GM12878 (cell line): ENCODE results near the gene SPATA9. TPM values are rescaled to one million over a fixed set of nuclear protein-coding genes. Genes with fewer than 3 reads are reported as not detected.

Experiments
- ATAC-seq: fragments of 200-7000 bp; cut with Tn5 transposase; 3 replicates; pipeline ENCODE4 v1.9.1; 2020; ENCODE audit warnings: mild to moderate bottlenecking, moderate library complexity
- BruUV-seq: library from RNA; stranded (reverse); fragments of 400-500 nt; replicated peaks from 2 replicates; lab custom pipeline; 2021; lab: Mats Ljungman, UMichigan
- CTCF ChIA-PET: fragments of 300-600 bp; sonication (Branson Sonifier 250); formaldehyde crosslinking; extraction: SDS; loops from one replicate; lab custom pipeline; 2021; ENCODE audit warnings: inconsistent platforms; lab: Yijun Ruan, JAX
- POLR2A ChIA-PET: fragments of 350-600 bp; formaldehyde crosslinking; extraction: SDS; loops from one replicate; lab custom pipeline; 2021; ENCODE audit warnings: inconsistent platforms; lab: Charles Lee
- RAD21 ChIA-PET: fragments of 300-600 bp; sonication (Branson Sonifier 250); formaldehyde crosslinking; loops from one replicate; lab custom pipeline; 2023; ENCODE audit warnings: antibody characterized with exemption; ENCODE audit not compliant: unreplicated experiment; lab: Charles Lee
- SMC1A ChIA-PET: fragments of 300-600 bp; sonication (Branson Sonifier 250); formaldehyde crosslinking; loops from one replicate; lab custom pipeline; 2023; ENCODE audit not compliant: unreplicated experiment, uncharacterized antibody; lab: Charles Lee
- DNase-seq: peaks from one replicate; pipeline ENCODE4 v3.0.0-alpha.2; 2011; ENCODE audit warnings: low read depth, low spot score
- FAIRE-seq: peaks from 3 replicates; lab custom pipeline; 2011; peaks lifted over from hg19 to GRCh38; lab: Jason Lieb, UNC
- H2AFZ ChIP-seq: 2 replicates; pipeline ENCODE4 v1.6.0; 2011; ENCODE audit warnings: low read depth, low read length, control low read depth; ENCODE audit not compliant: control insufficient read depth
- H3K27ac ChIP-seq: 2 replicates; pipeline ENCODE4 v1.5.1; 2011; ENCODE audit warnings: control low read depth; ENCODE audit not compliant: control insufficient read depth, insufficient read depth
- H3K27me3 ChIP-seq, 2 experiments: replicated peaks in 1 of 2; 2 replicates each; pipeline versions ENCODE4 v1.6.0 to v1.6.1; 2011; ENCODE audit warnings: low read length in 1 of 2; ENCODE audit not compliant: control insufficient read depth in 2 of 2, insufficient read depth in 2 of 2
- H3K36me3 ChIP-seq, 2 experiments: 2 replicates each; pipeline ENCODE4 v1.5.1; 2011; ENCODE audit warnings: low read length in 1 of 2; ENCODE audit not compliant: control insufficient read depth in 2 of 2, insufficient read depth in 2 of 2
- H3K4me1 ChIP-seq: 2 replicates; pipeline ENCODE4 v1.6.1; 2011; ENCODE audit warnings: mild to moderate bottlenecking, low read length, moderate library complexity, mixed read lengths; ENCODE audit not compliant: control insufficient read depth, insufficient read depth
- H3K4me2 ChIP-seq: 2 replicates; pipeline ENCODE4 v1.6.0; 2011; ENCODE audit warnings: control low read depth; ENCODE audit not compliant: control insufficient read depth, insufficient read depth
- H3K4me3 ChIP-seq: fragments of 200-600 bp; sonication (generic); 2 replicates; pipeline ENCODE4 v1.5.1; 2016
- H3K79me2 ChIP-seq: 2 replicates; pipeline ENCODE4 v1.6.0; 2011; ENCODE audit warnings: low read length; ENCODE audit not compliant: control insufficient read depth, insufficient read depth
- H3K9ac ChIP-seq: 2 replicates; pipeline ENCODE4 v1.8.0; 2011; ENCODE audit warnings: low read length, control low read depth, mixed read lengths; ENCODE audit not compliant: control insufficient read depth, insufficient read depth
- H3K9me3 ChIP-seq: replicated peaks from 3 replicates; pipeline ENCODE4 v1.5.1; 2011; ENCODE audit warnings: mild to moderate bottlenecking, low read length; ENCODE audit not compliant: control insufficient read depth, insufficient read depth
- H4K20me1 ChIP-seq: 2 replicates; pipeline ENCODE4 v1.6.0; 2011; ENCODE audit not compliant: control insufficient read depth, insufficient read depth
- BCL11A ChIP-seq: IDR thresholded peaks from 2 replicates; pipeline ENCODE4 v1.6.1; 2011; ENCODE audit warnings: low read depth, low read length
- CBFB ChIP-seq: IDR thresholded peaks from 2 replicates; pipeline ENCODE4 v1.6.1; 2016; ENCODE audit warnings: antibody characterized with exemption, low read depth
- CHD1 ChIP-seq: IDR thresholded peaks from 2 replicates; pipeline ENCODE4 v1.6.1; 2012; ENCODE audit warnings: low read depth, low read length, improper control_type of control experiment
- DPF2 ChIP-seq: fragments of 450-650 bp; IDR thresholded peaks from 2 replicates; pipeline ENCODE4 v1.6.1; 2017; ENCODE audit warnings: mild to moderate bottlenecking
- EED ChIP-seq: sonication (generic); IDR thresholded peaks from 2 replicates; pipeline ENCODE4 v1.6.1; 2016; ENCODE audit warnings: antibody characterized with exemption, low read depth
- ESRRA ChIP-seq: IDR thresholded peaks from 2 replicates; pipeline ENCODE4 v1.6.1; 2012; ENCODE audit warnings: mild to moderate bottlenecking, low read length, improper control_type of control experiment
- KAT2A ChIP-seq: conservative IDR thresholded peaks from 2 replicates; pipeline ENCODE4 v1.6.1; 2011; ENCODE audit warnings: low read depth, low read length; ENCODE audit not compliant: control insufficient read depth
- MTA2 ChIP-seq: fragments of 450-650 bp; IDR thresholded peaks from 2 replicates; pipeline ENCODE4 v1.6.1; 2016; ENCODE audit warnings: low read depth, mild to moderate bottlenecking, moderate library complexity
- MYB ChIP-seq: fragments of 150-350 bp; IDR thresholded peaks from 2 replicates; pipeline ENCODE4 v1.6.1; 2014; ENCODE audit warnings: mild to moderate bottlenecking, low read depth, low read length, borderline replicate concordance
- RUNX3 ChIP-seq: IDR thresholded peaks from 2 replicates; pipeline ENCODE4 v1.6.1; 2012; ENCODE audit warnings: low read length, inconsistent platforms
- SIN3A ChIP-seq: IDR thresholded peaks from 2 replicates; pipeline ENCODE4 v1.6.1; 2012; ENCODE audit warnings: low read depth, low read length, improper control_type of control experiment
- SP1 ChIP-seq: IDR thresholded peaks from one replicate; pipeline ENCODE4 v1.6.1; 2011; ENCODE audit warnings: low read depth, low read length
- SREBF2 ChIP-seq: IDR thresholded peaks from 2 replicates; pipeline ENCODE4 v1.6.1; 2012; ENCODE audit warnings: mild to moderate bottlenecking, low read length
- SRF ChIP-seq, 2 experiments: IDR thresholded peaks; 2 replicates each; pipeline ENCODE4 v1.6.1; 2011; ENCODE audit warnings: low read depth in 2 of 2, low read length in 2 of 2, mild to moderate bottlenecking in 1 of 2, moderate library complexity in 1 of 2
- WGBS: methylation state at CpG from one replicate; pipeline ENCODE4 v1.1.6; 2016; ENCODE audit warnings: low lambda C conversion rate; ENCODE audit not compliant: insufficient replicate concordance, insufficient coverage; ENCODE audit errors: missing lambda C conversion rate; 5-methylcytosine and 5-hydroxymethylcytosine counted together
- in situ Hi-C: fragments of 300-500 bp; cut with MboI; formaldehyde crosslinking; loops from 9 replicates; pipeline ENCODE4 v1.14.3; 2018; ENCODE audit warnings: mixed read lengths
- intact Hi-C: fragments of 100-400 bp; cut with micrococcal nuclease; formaldehyde crosslinking; loops from one replicate; pipeline ENCODE4 v1.14.2; 2022; ENCODE audit not compliant: unreplicated experiment
- polyA plus RNA-seq, 11 experiments: library from polyadenylated mRNA; depleted of rRNA in 4 of 11; unstranded in 6 of 11; stranded (reverse) in 5 of 11; fragments of >200 nt; fragmentation: Nextera tagmentation in 4 of 11; fragmentation: Illumina TruSeq in 1 of 11; extraction: Ambion mirVana in 4 of 11; extraction: Trizol in 1 of 11; gene quantifications; 1 replicate in 1 of 11; 2 replicates in 10 of 11; pipeline versions ENCODE4 v1.2.1 to v1.2.3, GENCODE V29; 2011 to 2016; ENCODE audit warnings: inconsistent platforms in 2 of 11, missing spikeins in 2 of 11, low read depth in 1 of 11
- total RNA-seq, 4 experiments: library from RNA; depleted of rRNA in 3 of 4; stranded (reverse); fragments of >200 nt in 3 of 4; fragmentation: Illumina TruSeq in 1 of 4; extraction: Trizol in 1 of 4; gene quantifications; 2 replicates each; pipeline versions ENCODE4 v1.2.1 to v1.2.3, GENCODE V29; 2013 to 2021
- TF ChIP-seq, protein P1 (sequence below): fragments of 450-650 bp; IDR thresholded peaks from 2 replicates; pipeline ENCODE4 v1.6.1; 2016; ENCODE audit warnings: mild to moderate bottlenecking, moderate library complexity, borderline replicate concordance
- TF ChIP-seq, protein P2 (sequence below): fragments of 450-650 bp; formaldehyde crosslinking; IDR thresholded peaks from 2 replicates; pipeline ENCODE4 v1.5.0; 2022; ENCODE audit warnings: mild to moderate bottlenecking, missing genetic modification characterization
- TF ChIP-seq, protein P3 (sequence below): fragments of 450-650 bp; IDR thresholded peaks from 2 replicates; pipeline ENCODE4 v1.6.1; 2017; ENCODE audit warnings: mild to moderate bottlenecking

The SPATA9 gene
- total and polyA plus RNA-seq, 10 of the 15 experiments (the other 5 are each of a cell fraction or from before 2014, with no cell fraction given) = 0.11 to 0.49 (median 0.16) TPM; not detected in 1

GRCh38 chr5:95611396-95611795 lies 71.4 kb downstream of the SPATA9 start:
- Histone ChIP-seq H3K9ac (no peak overlapping the region), H3K4me3 (no peak overlapping the region), H3K4me2 (no peak overlapping the region), H2AFZ (no peak overlapping the region), H3K4me1 (peaks cover 4% of the 10 kb centered on the region; the same call in 1 of the 2 replicates), H3K79me2 (no peaks in the 10 kb centered on the region)
- WGBS = 82% methylated on average over 3 of the region's 3 CpGs
- SMC1A ChIA-PET = interaction anchor here (0.6 to 1.1 kb wide), 3 partner anchors 24 to 263 kb away, joined by 3 to 4 read pairs (median 3); no protein-coding TSS in a partner anchor
- no TSS peak for BruUV-seq
- in situ Hi-C loops = no loop called here
- FAIRE-seq = no peak
- TF ChIP-seq MTA2 (no peak), SIN3A (no peak), SP1 (no peak), RUNX3 (no peak), CHD1 (no peak), MYB (no peak), SRF (IDR thresholded peaks at IDR 0.05; ENCODE audit: low read depth in 2 of 2, low read length in 2 of 2) (no peak), SREBF2 (no peak), BCL11A (no peak), EED (no peak), ESRRA (no peak), KAT2A (no peak), DPF2 (no peak), CBFB (no peak)
- TF ChIP-seq, protein P1, sequence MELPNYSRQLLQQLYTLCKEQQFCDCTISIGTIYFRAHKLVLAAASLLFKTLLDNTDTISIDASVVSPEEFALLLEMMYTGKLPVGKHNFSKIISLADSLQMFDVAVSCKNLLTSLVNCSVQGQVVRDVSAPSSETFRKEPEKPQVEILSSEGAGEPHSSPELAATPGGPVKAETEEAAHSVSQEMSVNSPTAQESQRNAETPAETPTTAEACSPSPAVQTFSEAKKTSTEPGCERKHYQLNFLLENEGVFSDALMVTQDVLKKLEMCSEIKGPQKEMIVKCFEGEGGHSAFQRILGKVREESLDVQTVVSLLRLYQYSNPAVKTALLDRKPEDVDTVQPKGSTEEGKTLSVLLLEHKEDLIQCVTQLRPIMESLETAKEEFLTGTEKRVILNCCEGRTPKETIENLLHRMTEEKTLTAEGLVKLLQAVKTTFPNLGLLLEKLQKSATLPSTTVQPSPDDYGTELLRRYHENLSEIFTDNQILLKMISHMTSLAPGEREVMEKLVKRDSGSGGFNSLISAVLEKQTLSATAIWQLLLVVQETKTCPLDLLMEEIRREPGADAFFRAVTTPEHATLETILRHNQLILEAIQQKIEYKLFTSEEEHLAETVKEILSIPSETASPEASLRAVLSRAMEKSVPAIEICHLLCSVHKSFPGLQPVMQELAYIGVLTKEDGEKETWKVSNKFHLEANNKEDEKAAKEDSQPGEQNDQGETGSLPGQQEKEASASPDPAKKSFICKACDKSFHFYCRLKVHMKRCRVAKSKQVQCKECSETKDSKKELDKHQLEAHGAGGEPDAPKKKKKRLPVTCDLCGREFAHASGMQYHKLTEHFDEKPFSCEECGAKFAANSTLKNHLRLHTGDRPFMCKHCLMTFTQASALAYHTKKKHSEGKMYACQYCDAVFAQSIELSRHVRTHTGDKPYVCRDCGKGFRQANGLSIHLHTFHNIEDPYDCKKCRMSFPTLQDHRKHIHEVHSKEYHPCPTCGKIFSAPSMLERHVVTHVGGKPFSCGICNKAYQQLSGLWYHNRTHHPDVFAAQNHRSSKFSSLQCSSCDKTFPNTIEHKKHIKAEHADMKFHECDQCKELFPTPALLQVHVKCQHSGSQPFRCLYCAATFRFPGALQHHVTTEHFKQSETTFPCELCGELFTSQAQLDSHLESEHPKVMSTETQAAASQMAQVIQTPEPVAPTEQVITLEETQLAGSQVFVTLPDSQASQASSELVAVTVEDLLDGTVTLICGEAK = no peak
- TF ChIP-seq, protein P2, sequence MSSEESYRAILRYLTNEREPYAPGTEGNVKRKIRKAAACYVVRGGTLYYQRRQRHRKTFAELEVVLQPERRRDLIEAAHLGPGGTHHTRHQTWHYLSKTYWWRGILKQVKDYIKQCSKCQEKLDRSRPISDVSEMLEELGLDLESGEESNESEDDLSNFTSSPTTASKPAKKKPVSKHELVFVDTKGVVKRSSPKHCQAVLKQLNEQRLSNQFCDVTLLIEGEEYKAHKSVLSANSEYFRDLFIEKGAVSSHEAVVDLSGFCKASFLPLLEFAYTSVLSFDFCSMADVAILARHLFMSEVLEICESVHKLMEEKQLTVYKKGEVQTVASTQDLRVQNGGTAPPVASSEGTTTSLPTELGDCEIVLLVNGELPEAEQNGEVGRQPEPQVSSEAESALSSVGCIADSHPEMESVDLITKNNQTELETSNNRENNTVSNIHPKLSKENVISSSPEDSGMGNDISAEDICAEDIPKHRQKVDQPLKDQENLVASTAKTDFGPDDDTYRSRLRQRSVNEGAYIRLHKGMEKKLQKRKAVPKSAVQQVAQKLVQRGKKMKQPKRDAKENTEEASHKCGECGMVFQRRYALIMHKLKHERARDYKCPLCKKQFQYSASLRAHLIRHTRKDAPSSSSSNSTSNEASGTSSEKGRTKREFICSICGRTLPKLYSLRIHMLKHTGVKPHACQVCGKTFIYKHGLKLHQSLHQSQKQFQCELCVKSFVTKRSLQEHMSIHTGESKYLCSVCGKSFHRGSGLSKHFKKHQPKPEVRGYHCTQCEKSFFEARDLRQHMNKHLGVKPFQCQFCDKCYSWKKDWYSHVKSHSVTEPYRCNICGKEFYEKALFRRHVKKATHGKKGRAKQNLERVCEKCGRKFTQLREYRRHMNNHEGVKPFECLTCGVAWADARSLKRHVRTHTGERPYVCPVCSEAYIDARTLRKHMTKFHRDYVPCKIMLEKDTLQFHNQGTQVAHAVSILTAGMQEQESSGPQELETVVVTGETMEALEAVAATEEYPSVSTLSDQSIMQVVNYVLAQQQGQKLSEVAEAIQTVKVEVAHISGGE (CRISPR knock-in tag) = no peak
- TF ChIP-seq, protein P3, sequence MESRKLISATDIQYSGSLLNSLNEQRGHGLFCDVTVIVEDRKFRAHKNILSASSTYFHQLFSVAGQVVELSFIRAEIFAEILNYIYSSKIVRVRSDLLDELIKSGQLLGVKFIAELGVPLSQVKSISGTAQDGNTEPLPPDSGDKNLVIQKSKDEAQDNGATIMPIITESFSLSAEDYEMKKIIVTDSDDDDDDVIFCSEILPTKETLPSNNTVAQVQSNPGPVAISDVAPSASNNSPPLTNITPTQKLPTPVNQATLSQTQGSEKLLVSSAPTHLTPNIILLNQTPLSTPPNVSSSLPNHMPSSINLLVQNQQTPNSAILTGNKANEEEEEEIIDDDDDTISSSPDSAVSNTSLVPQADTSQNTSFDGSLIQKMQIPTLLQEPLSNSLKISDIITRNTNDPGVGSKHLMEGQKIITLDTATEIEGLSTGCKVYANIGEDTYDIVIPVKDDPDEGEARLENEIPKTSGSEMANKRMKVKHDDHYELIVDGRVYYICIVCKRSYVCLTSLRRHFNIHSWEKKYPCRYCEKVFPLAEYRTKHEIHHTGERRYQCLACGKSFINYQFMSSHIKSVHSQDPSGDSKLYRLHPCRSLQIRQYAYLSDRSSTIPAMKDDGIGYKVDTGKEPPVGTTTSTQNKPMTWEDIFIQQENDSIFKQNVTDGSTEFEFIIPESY = no peak
- TF ChIP-seq, all 136 proteins: peak for 0
- Histone ChIP-seq H4K20me1 (no peaks in the 10 kb centered on the region), H3K36me3 (no peaks in the 10 kb centered on the region), H3K9me3 (peaks cover 6% of the 10 kb centered on the region; the same call in 2 of the 3 replicates), H3K27me3 (no peaks in the 10 kb centered on the region), H3K27ac (no peak overlapping the region)
- ChIA-PET CTCF (no interaction called here), POLR2A (no interaction called here), RAD21 (no interaction called here)
- intact Hi-C loops = loop anchor here (10.0 kb wide), 1 partner anchor 537 kb away; no protein-coding TSS in a partner anchor
- no peak for ATAC-seq
- DNase-seq = no peak
